Liver (tissue), 9 donors: ENCODE results near the gene VASP. TPM values are rescaled to one million over a fixed set of nuclear protein-coding genes. Genes with fewer than 3 reads are reported as not detected.

Source experiments
- DNase-seq: peaks from one replicate; pipeline ENCODE4 v3.0.0-alpha.2; 2017; ENCODE audit warnings: low spot score
- H3K27ac ChIP-seq, 2 donors: one replicate each; pipeline ENCODE4 v1.7.0; 2013; ENCODE audit warnings: inconsistent platforms in 2 of 2, low read length in 2 of 2, control low read depth in 1 of 2, low read depth in 1 of 2, mild to moderate bottlenecking in 1 of 2
- H3K27me3 ChIP-seq, 4 donors: one replicate each; pipeline versions ENCODE4 v1.6.1 to v1.7.0; 2013; ENCODE audit warnings: low read length in 3 of 4, inconsistent platforms in 1 of 4, mild to moderate bottlenecking in 1 of 4, moderate library complexity in 1 of 4; ENCODE audit not compliant: control insufficient read depth in 4 of 4, insufficient read depth in 4 of 4
- H3K36me3 ChIP-seq, 4 donors: one replicate each; pipeline versions ENCODE4 v1.6.1 to v1.7.0; 2013; ENCODE audit warnings: low read length in 3 of 4, mild to moderate bottlenecking in 3 of 4, low read depth in 1 of 4, moderate library complexity in 1 of 4; ENCODE audit not compliant: control insufficient read depth in 4 of 4, insufficient read depth in 3 of 4
- H3K4me1 ChIP-seq, 4 donors: one replicate each; pipeline versions ENCODE4 v1.6.1 to v1.7.0; 2013; ENCODE audit warnings: low read length in 3 of 4, mild to moderate bottlenecking in 3 of 4, moderate library complexity in 1 of 4; ENCODE audit not compliant: control insufficient read depth in 4 of 4, insufficient read depth in 4 of 4
- H3K4me3 ChIP-seq, 3 donors: one replicate each; pipeline versions ENCODE4 v1.6.1 to v1.7.0; 2013; ENCODE audit warnings: low read length in 3 of 3, control low read depth in 1 of 3, low read depth in 1 of 3, mild to moderate bottlenecking in 1 of 3
- H3K9ac ChIP-seq, 2 donors: one replicate each; pipeline ENCODE4 v1.7.0; 2013; ENCODE audit warnings: low read length in 2 of 2, mild to moderate bottlenecking in 2 of 2, moderate library complexity in 2 of 2, control low read depth in 1 of 2, low read depth in 1 of 2
- H3K9me3 ChIP-seq, 4 donors: one replicate each; pipeline versions ENCODE4 v1.6.1 to v1.7.0; 2013; ENCODE audit warnings: low read length in 3 of 4; ENCODE audit not compliant: control insufficient read depth in 4 of 4
- ATF3 ChIP-seq: IDR thresholded peaks from 2 replicates; pipeline ENCODE4 v1.6.1; 2016; ENCODE audit warnings: antibody characterized with exemption
- CTCF ChIP-seq: fragments of 150-350 bp; IDR thresholded peaks from 2 replicates; pipeline ENCODE4 v1.5.1; 2017; ENCODE audit warnings: improper control_type of control experiment, low read depth, low read length; ENCODE audit not compliant: missing input control
- EGR1 ChIP-seq, 2 donors: IDR thresholded peaks; 2 replicates each; pipeline ENCODE4 v1.6.1; 2016 to 2018; ENCODE audit warnings: antibody characterized with exemption in 2 of 2, low read depth in 2 of 2
- FOXA1 ChIP-seq: IDR thresholded peaks from 2 replicates; pipeline ENCODE4 v1.6.1; 2016; ENCODE audit warnings: antibody characterized with exemption
- FOXA2 ChIP-seq: IDR thresholded peaks from 2 replicates; pipeline ENCODE4 v1.6.1; 2016; ENCODE audit warnings: antibody characterized with exemption
- GABPA ChIP-seq, 2 donors: IDR thresholded peaks in 1 of 2; conservative IDR thresholded peaks in 1 of 2; 2 replicates each; pipeline ENCODE4 v1.6.1; 2016; ENCODE audit warnings: antibody characterized with exemption in 2 of 2, mild to moderate bottlenecking in 1 of 2, moderate library complexity in 1 of 2
- HNF4A ChIP-seq, 2 donors: conservative IDR thresholded peaks; 2 replicates each; pipeline ENCODE4 v1.6.1; 2016; ENCODE audit warnings: antibody characterized with exemption in 2 of 2, mild to moderate bottlenecking in 2 of 2
- HNF4G ChIP-seq: IDR thresholded peaks from 2 replicates; pipeline ENCODE4 v1.6.1; 2016; ENCODE audit warnings: antibody characterized with exemption
- JUND ChIP-seq, 2 donors: IDR thresholded peaks; 2 replicates each; pipeline ENCODE4 v1.6.1; 2016; ENCODE audit warnings: antibody characterized with exemption in 2 of 2
- MAX ChIP-seq: IDR thresholded peaks from 2 replicates; pipeline ENCODE4 v1.6.1; 2016; ENCODE audit warnings: antibody characterized with exemption
- NR2F2 ChIP-seq: IDR thresholded peaks from 2 replicates; pipeline ENCODE4 v1.6.1; 2016; ENCODE audit warnings: antibody characterized with exemption
- RAD21 ChIP-seq, 2 donors: IDR thresholded peaks; 2 replicates each; pipeline ENCODE4 v1.6.1; 2016; ENCODE audit warnings: antibody characterized with exemption in 2 of 2, mild to moderate bottlenecking in 2 of 2
- REST ChIP-seq: IDR thresholded peaks from 2 replicates; pipeline ENCODE4 v1.6.1; 2016; ENCODE audit warnings: antibody characterized with exemption, mild to moderate bottlenecking
- RXRA ChIP-seq, 2 donors: IDR thresholded peaks; 2 replicates each; pipeline ENCODE4 v1.6.1; 2017 to 2018; ENCODE audit warnings: antibody characterized with exemption in 2 of 2, mild to moderate bottlenecking in 1 of 2
- SP1 ChIP-seq: IDR thresholded peaks from 2 replicates; pipeline ENCODE4 v1.6.1; 2018; ENCODE audit warnings: antibody characterized with exemption, mild to moderate bottlenecking
- TAF1 ChIP-seq: conservative IDR thresholded peaks from 2 replicates; pipeline ENCODE4 v1.6.1; 2016; ENCODE audit warnings: antibody characterized with exemption, mild to moderate bottlenecking
- YY1 ChIP-seq: IDR thresholded peaks from 2 replicates; pipeline ENCODE4 v1.6.1; 2016; ENCODE audit warnings: antibody characterized with exemption, mild to moderate bottlenecking
- ZBTB33 ChIP-seq: IDR thresholded peaks from 2 replicates; pipeline ENCODE4 v1.6.1; 2016; ENCODE audit warnings: antibody characterized with exemption
- WGBS: extraction: QIAGEN DNeasy Blood & Tissue Kit; methylation state at CpG from one replicate; pipeline ENCODE4 v1.1.7; 2013; 5-methylcytosine and 5-hydroxymethylcytosine counted together
- polyA plus RNA-seq, 2 donors: library from polyadenylated mRNA; stranded (reverse) in 1 of 2; unstranded in 1 of 2; fragments of 200-250 nt in 1 of 2; fragments of >200 nt in 1 of 2; fragmentation: Nextera tagmentation in 1 of 2; extraction: Ambion mirVana in 1 of 2; gene quantifications; one replicate each; pipeline versions ENCODE4 v1.2.1 to v1.2.3, GENCODE V29; 2013 to 2015
- total RNA-seq, 2 donors: library from RNA; depleted of rRNA; stranded (reverse); fragments of >200 nt; gene quantifications; one replicate each; pipeline ENCODE4 v1.2.3, GENCODE V29; 2014
- donor health status: healthy.
- donor health status: healthy.
- donor health status: healthy.
- donor health status: healthy.
- donor health status: healthy.

VASP gene
- total and polyA plus RNA-seq, 4 donors = 7.3 to 29.1 (median 22.7) TPM

- Histone ChIP-seq H3K9me3 (no peaks in the 10 kb centered on the region), H3K36me3 (no peaks in the 10 kb centered on the region), H3K9ac (no peak overlapping the region), H3K4me1 (peaks cover 0 to 4% (median 2%) of the 10 kb centered on the region in 4 donors), H3K4me3 (no peak overlapping the region), H3K27me3 (no peaks in the 10 kb centered on the region), H3K27ac (no peak overlapping the region)
- no peak for DNase-seq
- TF ChIP-seq JUND (IDR thresholded peaks at IDR 0.05) = no peak
- no peak for TF ChIP-seq MAX
- TF ChIP-seq FOXA2 = no peak
- no peak for TF ChIP-seq REST
- WGBS = 79% methylated on average over 13 of the region's 13 CpGs
These were observed 22.9 kb upstream of the VASP start for GRCh38 chr19:45484273-45484945.

GRCh38 chr19:45485305-45486077 lies 21.8 kb upstream of the VASP start:
- under 1% methylated on average over 35 of the region's 35 CpGs for WGBS
- H3K27ac ChIP-seq = peak overlapping the region in 1 of 2 donors; percentile 33
- peak; percentile 97 for DNase-seq
- no peaks in the 10 kb centered on the region for H3K9me3 ChIP-seq
- H3K27me3 ChIP-seq = no peaks in the 10 kb centered on the region
- H3K9ac ChIP-seq = no peak overlapping the region
- peaks cover 0 to 4% (median 2%) of the 10 kb centered on the region in 4 donors for H3K4me1 ChIP-seq
- H3K36me3 ChIP-seq = no peaks in the 10 kb centered on the region
- TF ChIP-seq REST = no peak
- no peak for TF ChIP-seq MAX
- TF ChIP-seq CTCF = peak; percentile 95
- TF ChIP-seq ATF3 = no peak
- no peak for TF ChIP-seq HNF4A (conservative IDR thresholded peaks at IDR 0.05)
- TF ChIP-seq FOXA2 = no peak
- no peak for TF ChIP-seq ZBTB33
- no peak for TF ChIP-seq HNF4G
- TF ChIP-seq FOXA1 = no peak
- TF ChIP-seq NR2F2 = no peak
- no peak for TF ChIP-seq RXRA (IDR thresholded peaks at IDR 0.05)
- TF ChIP-seq SP1 = no peak
- peak; percentile 60 to 74 for TF ChIP-seq RAD21 (IDR thresholded peaks at IDR 0.05)
- no peak for TF ChIP-seq TAF1
- TF ChIP-seq JUND (IDR thresholded peaks at IDR 0.05) = no peak
- peak; percentile 4 for TF ChIP-seq YY1
- TF ChIP-seq GABPA (IDR thresholded peaks at IDR 0.05 in 1 of 2, conservative IDR thresholded peaks at IDR 0.05 in 1 of 2) = peak in 1 of 2 donors; percentile 60
- no peak for TF ChIP-seq EGR1 (IDR thresholded peaks at IDR 0.05; ENCODE audit: low read depth in 2 of 2)
- H3K4me3 ChIP-seq = peak overlapping the region; percentile 57 to 70 (median 63)
